Smooth muscle cell (in vitro differentiated cells): Measurements from ENCODE around the gene PLD6. TPM values are rescaled to one million over a fixed set of nuclear protein-coding genes. Genes with fewer than 3 reads are reported as not detected.

Experiments used
- DNase-seq: peaks from one replicate; lab custom pipeline; 2025; ENCODE audit not compliant: unreplicated experiment; lab: John Stamatoyannopoulos, UW
- H2AFZ ChIP-seq: fragments of 200-600 bp; sonication (generic); 2 replicates; pipeline ENCODE4 v1.6.0; 2016; ENCODE audit warnings: antibody characterized with exemption, low read depth, mild to moderate bottlenecking
- H3F3A ChIP-seq: fragments of 200-600 bp; sonication (generic); 2 replicates; pipeline ENCODE4 v1.6.0; 2017; ENCODE audit warnings: antibody characterized with exemption, low read depth
- H3K27ac ChIP-seq: fragments of 200-600 bp; sonication (generic); 2 replicates; pipeline ENCODE4 v1.5.1; 2016; ENCODE audit warnings: low read depth, mild to moderate bottlenecking
- H3K27me3 ChIP-seq: fragments of 200-600 bp; sonication (generic); 2 replicates; pipeline ENCODE4 v1.6.1; 2016; ENCODE audit warnings: low read depth, mild to moderate bottlenecking
- H3K36me3 ChIP-seq: fragments of 200-600 bp; sonication (generic); 2 replicates; pipeline ENCODE4 v1.5.1; 2016; ENCODE audit warnings: low read depth
- H3K4me1 ChIP-seq: fragments of 200-600 bp; sonication (generic); 2 replicates; pipeline ENCODE4 v1.5.1; 2016; ENCODE audit warnings: low read depth
- H3K4me2 ChIP-seq: fragments of 200-600 bp; sonication (generic); 2 replicates; pipeline ENCODE4 v1.6.0; 2016; ENCODE audit warnings: mild to moderate bottlenecking
- H3K4me3 ChIP-seq: fragments of 200-600 bp; sonication (generic); 2 replicates; pipeline ENCODE4 v1.5.1; 2016; ENCODE audit warnings: mild to moderate bottlenecking
- H3K79me2 ChIP-seq: fragments of 200-600 bp; sonication (generic); 2 replicates; pipeline ENCODE4 v1.6.0; 2016; ENCODE audit warnings: low read depth, mild to moderate bottlenecking
- H3K9ac ChIP-seq: fragments of 200-600 bp; sonication (generic); 2 replicates; pipeline ENCODE4 v1.6.0; 2016; ENCODE audit warnings: low read depth
- H3K9me3 ChIP-seq: fragments of 200-600 bp; sonication (generic); replicated peaks from 2 replicates; pipeline ENCODE4 v1.5.1; 2016; ENCODE audit warnings: low read depth
- H4K20me1 ChIP-seq: fragments of 200-600 bp; sonication (generic); 2 replicates; pipeline ENCODE4 v1.6.0; 2016; ENCODE audit warnings: low read depth
- CTCF ChIP-seq: fragments of 200-600 bp; sonication (generic); IDR thresholded peaks from 2 replicates; pipeline ENCODE4 v1.5.1; 2017; ENCODE audit warnings: borderline replicate concordance, mild to moderate bottlenecking, antibody characterized with exemption; ENCODE audit not compliant: insufficient read depth, poor library complexity, severe bottlenecking
- WGBS: methylation state at CpG from one replicate; pipeline ENCODE4 v1.1.7; 2016; ENCODE audit warnings: low lambda C conversion rate; 5-methylcytosine and 5-hydroxymethylcytosine counted together
- polyA plus RNA-seq: library from polyadenylated mRNA; unstranded; fragments of >200 nt; fragmentation: Nextera tagmentation; extraction: Ambion mirVana; gene quantifications from 2 replicates; pipeline ENCODE4 v1.2.1, GENCODE V29; 2016
- total RNA-seq: library from RNA; depleted of rRNA; stranded (reverse); fragments of >200 nt; gene quantifications from 2 replicates; pipeline ENCODE4 v1.2.3, GENCODE V29; 2014

The PLD6 gene
- total and polyA plus RNA-seq, 2 experiments from 2014 or later: 0.26 to 0.49 TPM

- 97% methylated on average over 9 of the region's 9 CpGs for WGBS
- Histone ChIP-seq H3K79me2 (no peaks in the 10 kb centered on the region), H3K36me3 (no peaks in the 10 kb centered on the region), H3K9me3 (no peaks in the 10 kb centered on the region), H3K27me3 (no peaks in the 10 kb centered on the region), H3F3A (no peaks in the 10 kb centered on the region), H3K4me3 (no peak overlapping the region), H2AFZ (no peak overlapping the region), H3K4me2 (no peak overlapping the region), H3K4me1 (no peaks in the 10 kb centered on the region), H3K27ac (no peak overlapping the region), H3K9ac (no peak overlapping the region), H4K20me1 (peaks cover 22% of the 10 kb centered on the region)
- no peak for TF ChIP-seq CTCF
- no peak for DNase-seq
These were observed 33.1 kb downstream of the PLD6 start for GRCh38 chr17:17172990-17173389.

GRCh38 chr17:17172001-17172939 is 33.9 kb downstream of the PLD6 start:
- Histone ChIP-seq H3K79me2 (no peaks in the 10 kb centered on the region), H3K4me1 (no peaks in the 10 kb centered on the region), H3K27me3 (no peaks in the 10 kb centered on the region), H3K4me3 (no peak overlapping the region), H2AFZ (no peak overlapping the region), H3K4me2 (no peak overlapping the region), H3K27ac (no peak overlapping the region), H4K20me1 (peaks cover 24% of the 10 kb centered on the region), H3F3A (no peaks in the 10 kb centered on the region), H3K9me3 (no peaks in the 10 kb centered on the region), H3K36me3 (no peaks in the 10 kb centered on the region), H3K9ac (no peak overlapping the region)
- 89% methylated on average over 26 of the region's 26 CpGs for WGBS
- no peak for DNase-seq
- TF ChIP-seq CTCF: no peak

GRCh38 chr17:17171186-17171585 is 34.9 kb downstream of the PLD6 start:
- Histone ChIP-seq H4K20me1 (peaks cover 24% of the 10 kb centered on the region), H3K9ac (no peak overlapping the region), H3F3A (no peaks in the 10 kb centered on the region), H3K4me2 (no peak overlapping the region), H3K9me3 (no peaks in the 10 kb centered on the region), H3K79me2 (no peaks in the 10 kb centered on the region), H3K36me3 (no peaks in the 10 kb centered on the region), H3K4me1 (no peaks in the 10 kb centered on the region), H3K27me3 (no peaks in the 10 kb centered on the region), H3K27ac (no peak overlapping the region), H2AFZ (no peak overlapping the region), H3K4me3 (no peak overlapping the region)
- TF ChIP-seq CTCF: no peak
- WGBS: 93% methylated on average over 7 of the region's 7 CpGs
- DNase-seq: no peak
